H1 (cell line): ENCODE results near the gene MKKS. TPM values are rescaled to one million over a fixed set of nuclear protein-coding genes. Genes with fewer than 3 reads are reported as not detected.

Experiments used
- CTCF ChIA-PET: fragments of 300-600 bp; sonication (Branson Sonifier 250); formaldehyde crosslinking; loops from one replicate; lab custom pipeline; 2021; ENCODE audit not compliant: partially characterized antibody; lab: Charles Lee
- POLR2A ChIA-PET: fragments of 300-600 bp; sonication (Branson Sonifier 250); formaldehyde crosslinking; loops from one replicate; lab custom pipeline; 2021; ENCODE audit warnings: inconsistent platforms; ENCODE audit not compliant: partially characterized antibody; lab: Charles Lee
- DNase-seq, 2 experiments: peaks; one replicate each; pipeline versions ENCODE4 v3.0.0 to v3.0.0-alpha.2; 2010 to 2022; ENCODE audit warnings: low spot score in 2 of 2, low read depth in 1 of 2, mixed read lengths in 1 of 2
- FAIRE-seq: peaks from 2 replicates; lab custom pipeline; 2011; peaks lifted over from hg19 to GRCh38; lab: Jason Lieb, UNC
- H2AFZ ChIP-seq: 2 replicates; pipeline ENCODE4 v1.8.1; 2012; ENCODE audit warnings: low read length, inconsistent platforms
- H2AK5ac ChIP-seq: 2 replicates; pipeline ENCODE4 v1.6.1; 2013; ENCODE audit warnings: low read depth, low read length
- H2BK120ac ChIP-seq: replicated peaks from 2 replicates; pipeline ENCODE3; 2013; ENCODE audit warnings: low read depth, low read length, inconsistent platforms
- H2BK12ac ChIP-seq: 2 replicates; pipeline ENCODE4 v1.6.1; 2013; ENCODE audit warnings: low read depth, low read length
- H2BK15ac ChIP-seq: 2 replicates; pipeline ENCODE4 v1.6.1; 2013; ENCODE audit warnings: low read length
- H2BK20ac ChIP-seq: 2 replicates; pipeline ENCODE4 v1.6.1; 2013; ENCODE audit warnings: low read length
- H2BK5ac ChIP-seq: 2 replicates; pipeline ENCODE4 v1.6.1; 2013; ENCODE audit warnings: low read depth, low read length
- H3K14ac ChIP-seq: 2 replicates; pipeline ENCODE4 v1.6.1; 2013; ENCODE audit warnings: inconsistent platforms; ENCODE audit not compliant: insufficient read length
- H3K18ac ChIP-seq: 2 replicates; pipeline ENCODE4 v1.6.1; 2013; ENCODE audit warnings: low read length; ENCODE audit errors: extremely low read depth
- H3K23ac ChIP-seq: 2 replicates; pipeline ENCODE4 v1.6.1; 2013; ENCODE audit warnings: inconsistent platforms; ENCODE audit not compliant: insufficient read length
- H3K23me2 ChIP-seq: 2 replicates; pipeline ENCODE4 v1.6.1; 2013; ENCODE audit warnings: low read depth, low read length
- H3K27ac ChIP-seq: 2 replicates; pipeline ENCODE4 v1.6.1; 2011; ENCODE audit warnings: low read depth, low read length, inconsistent platforms
- H3K27me3 ChIP-seq, 4 experiments: replicated peaks in 1 of 4; 1 replicate in 1 of 4; 2 replicates in 3 of 4; pipeline versions ENCODE4 v1.6.1 to v1.8.1; 2011 to 2013; ENCODE audit warnings: low read length in 3 of 4, mild to moderate bottlenecking in 3 of 4, inconsistent platforms in 2 of 4, mixed read lengths in 2 of 4, moderate library complexity in 1 of 4; ENCODE audit not compliant: control insufficient read depth in 3 of 4, insufficient read depth in 3 of 4; ENCODE audit errors: extremely low read depth in 1 of 4
- H3K36me3 ChIP-seq, 4 experiments: 2 replicates each; pipeline versions ENCODE4 v1.6.1 to v1.8.1; 2011 to 2013; ENCODE audit warnings: mild to moderate bottlenecking in 4 of 4, low read length in 3 of 4, moderate library complexity in 2 of 4, control low read depth in 1 of 4, inconsistent platforms in 1 of 4; ENCODE audit not compliant: insufficient read depth in 4 of 4, control insufficient read depth in 2 of 4
- H3K4ac ChIP-seq: replicated peaks from 2 replicates; pipeline ENCODE3; 2013; ENCODE audit warnings: low read length, low read depth, mixed read lengths, inconsistent platforms; ENCODE audit not compliant: insufficient read length
- H3K4me1 ChIP-seq, 4 experiments: replicated peaks in 1 of 4; 1 replicate in 1 of 4; 2 replicates in 3 of 4; pipeline versions ENCODE4 v1.6.1 to v1.8.1; 2011 to 2013; ENCODE audit warnings: low read length in 3 of 4, inconsistent platforms in 2 of 4, mixed read lengths in 1 of 4; ENCODE audit not compliant: insufficient read depth in 4 of 4, control insufficient read depth in 3 of 4
- H3K4me2 ChIP-seq, 2 experiments: 2 replicates each; pipeline versions ENCODE4 v1.6.1 to v1.8.1; 2011 to 2013; ENCODE audit warnings: low read depth in 2 of 2, low read length in 2 of 2, control low read depth in 1 of 2, inconsistent platforms in 1 of 2, mild to moderate bottlenecking in 1 of 2; ENCODE audit not compliant: insufficient read depth in 1 of 2
- H3K4me3 ChIP-seq, 4 experiments: fragments of 200-600, 300-600 bp in 1 of 4; sonication (generic), shearing (Covaris generic), sonication (Bioruptor Twin) in 1 of 4; 2 replicates each; pipeline versions ENCODE4 v1.5.1 to v1.8.1; 2011 to 2016; ENCODE audit warnings: low read length in 4 of 4, low read depth in 3 of 4, control low read depth in 2 of 4, inconsistent platforms in 2 of 4, mild to moderate bottlenecking in 2 of 4, mixed read lengths in 1 of 4, moderate library complexity in 1 of 4; ENCODE audit not compliant: insufficient read depth in 2 of 4; ENCODE audit errors: extremely low read depth in 1 of 4
- H3K56ac ChIP-seq: replicated peaks from 2 replicates; pipeline ENCODE3; 2013; ENCODE audit warnings: low read depth, mild to moderate bottlenecking, mixed read lengths, low read length, inconsistent platforms; ENCODE audit not compliant: insufficient read length
- H3K79me1 ChIP-seq: 2 replicates; pipeline ENCODE4 v1.6.1; 2013; ENCODE audit warnings: low read depth, low read length, control low read depth
- H3K79me2 ChIP-seq, 2 experiments: 2 replicates each; pipeline versions ENCODE4 v1.6.1 to v1.8.1; 2012 to 2013; ENCODE audit warnings: low read length in 2 of 2, mild to moderate bottlenecking in 2 of 2, inconsistent platforms in 1 of 2; ENCODE audit not compliant: insufficient read depth in 2 of 2, control insufficient read depth in 1 of 2
- H3K9ac ChIP-seq, 4 experiments: replicated peaks in 1 of 4; 1 replicate in 1 of 4; 2 replicates in 3 of 4; pipeline versions ENCODE4 v1.6.1 to v1.8.1; 2011 to 2013; ENCODE audit warnings: low read depth in 3 of 4, low read length in 3 of 4, control low read depth in 2 of 4, mild to moderate bottlenecking in 2 of 4, moderate library complexity in 2 of 4, inconsistent platforms in 1 of 4; ENCODE audit errors: extremely low read depth in 1 of 4
- H3K9me3 ChIP-seq, 2 experiments: 2 replicates each; pipeline versions ENCODE4 v1.6.1 to v1.8.1; 2012 to 2013; ENCODE audit warnings: mild to moderate bottlenecking in 2 of 2, moderate library complexity in 2 of 2, control low read depth in 1 of 2, inconsistent platforms in 1 of 2, low read depth in 1 of 2, low read length in 1 of 2, mixed read lengths in 1 of 2; ENCODE audit not compliant: insufficient read depth in 2 of 2
- H4K20me1 ChIP-seq, 2 experiments: replicated peaks in 1 of 2; 2 replicates each; pipeline versions ENCODE3 to v1.8.1; 2011 to 2013; ENCODE audit warnings: inconsistent platforms in 2 of 2, low read length in 2 of 2, mild to moderate bottlenecking in 1 of 2; ENCODE audit not compliant: insufficient read depth in 2 of 2, control insufficient read depth in 1 of 2
- H4K5ac ChIP-seq: 2 replicates; pipeline ENCODE4 v1.6.1; 2013; ENCODE audit warnings: low read length, low read depth, mixed read lengths, inconsistent platforms; ENCODE audit not compliant: insufficient read length
- H4K8ac ChIP-seq: 2 replicates; pipeline ENCODE4 v1.8.0; 2013; ENCODE audit warnings: mild to moderate bottlenecking, moderate library complexity, low read length, inconsistent platforms; ENCODE audit not compliant: insufficient read depth; ENCODE audit errors: extremely low read depth
- H4K91ac ChIP-seq: replicated peaks from 2 replicates; pipeline ENCODE3; 2013; ENCODE audit warnings: low read length, mixed read lengths, inconsistent platforms; ENCODE audit not compliant: insufficient read length
- CHD2 ChIP-seq: IDR thresholded peaks from 2 replicates; pipeline ENCODE4 v1.6.1; 2012; ENCODE audit warnings: low read length, improper control_type of control experiment
- HDAC6 ChIP-seq: IDR thresholded peaks from one replicate; pipeline ENCODE4 v1.7.1; 2012; ENCODE audit warnings: low read depth, mild to moderate bottlenecking, inconsistent platforms, low read length, moderate library complexity
- RBBP5 ChIP-seq: IDR thresholded peaks from 2 replicates; pipeline ENCODE4 v1.7.1; 2012; ENCODE audit warnings: low read depth, mild to moderate bottlenecking, inconsistent platforms, low read length, moderate library complexity, borderline replicate concordance
- SAP30 ChIP-seq: fragments of 300-600 bp; sonication (generic); IDR thresholded peaks from 2 replicates; pipeline ENCODE4 v1.7.1; 2012; ENCODE audit warnings: low read length, moderate library complexity, mild to moderate bottlenecking, inconsistent platforms; ENCODE audit not compliant: insufficient read depth, insufficient replicate concordance
- TAF1 ChIP-seq: IDR thresholded peaks from 2 replicates; pipeline ENCODE4 v1.6.1; 2011; ENCODE audit warnings: mild to moderate bottlenecking, low read depth, low read length
- TAF7 ChIP-seq: optimal IDR thresholded peaks from 2 replicates; pipeline ENCODE3; 2011; ENCODE audit warnings: low read depth, mild to moderate bottlenecking, inconsistent platforms, low read length, moderate library complexity, borderline replicate concordance
- WGBS, 2 experiments: shearing (Covaris generic) in 1 of 2; methylation state at CpG; one replicate each; pipeline versions ENCODE4 v1.1.6 to v1.1.7; 2013 to 2015; ENCODE audit warnings: low lambda C conversion rate in 2 of 2, mixed read lengths in 2 of 2, inconsistent platforms in 1 of 2, low coverage in 1 of 2, missing lambda C conversion rate in 1 of 2; ENCODE audit not compliant: insufficient replicate concordance in 2 of 2, insufficient coverage in 1 of 2, insufficient read length in 1 of 2; ENCODE audit errors: extremely low coverage in 1 of 2, missing lambda C conversion rate in 1 of 2; 5-methylcytosine and 5-hydroxymethylcytosine counted together
- polyA plus RNA-seq, 7 experiments: library from polyadenylated mRNA; depleted of rRNA in 3 of 7; stranded (reverse) in 5 of 7; unstranded in 2 of 7; fragments of >200 nt in 5 of 7; fragments of 200-250 nt in 2 of 7; gene quantifications; 1 replicate in 5 of 7; 2 replicates in 1 of 7; 4 replicates in 1 of 7; pipeline versions ENCODE4 v1.2.1 to v1.2.3, GENCODE V29; 2011 to 2013; ENCODE audit warnings: missing spikeins in 2 of 7, mixed read lengths in 2 of 7
- total RNA-seq: library from RNA; stranded (reverse); fragmentation: NEBNext Ultra II Directional; extraction: Animal tissue kit (Norgen Biotek cat#: 25700); gene quantifications from 2 replicates; pipeline ENCODE4 v1.2.1, GENCODE V29; 2021

MKKS gene
- total and polyA plus RNA-seq, 2 of the 8 experiments (the other 6 are each of a cell fraction or from before 2014, with no cell fraction given), result 15.9 to 24.8 TPM

- Histone ChIP-seq H3K27me3 (no peaks in the 10 kb centered on the region), H3K36me3 (peaks cover 0 to 9% (median 3%) of the 10 kb centered on the region in 4 experiments; a peak in 4 of 8 replicates), H2AK5ac (no peak overlapping the region), H4K8ac (no peak overlapping the region), H3K4me2 (no peak overlapping the region), H2AFZ (no peak overlapping the region), H3K9ac (no peak overlapping the region), H3K4me3 (no peak overlapping the region), H3K23ac (no peak overlapping the region), H3K14ac (no peak overlapping the region), H4K20me1 (peaks cover 0 to 1% of the 10 kb centered on the region in 2 experiments), H3K79me2 (no peaks in the 10 kb centered on the region), H3K18ac (no peak overlapping the region), H3K27ac (no peak overlapping the region), H3K23me2 (no peaks in the 10 kb centered on the region), H3K4me1 (no peaks in the 10 kb centered on the region), H2BK20ac (no peak overlapping the region), H2BK5ac (no peak overlapping the region), H2BK12ac (no peak overlapping the region), H3K79me1 (no peaks in the 10 kb centered on the region), H4K91ac (no peak overlapping the region), H3K56ac (no peak overlapping the region), H2BK15ac (no peak overlapping the region), H2BK120ac (no peak overlapping the region), H3K9me3 (no peaks in the 10 kb centered on the region), H3K4ac (no peak overlapping the region), H4K5ac (no peak overlapping the region)
- FAIRE-seq (no peak), DNase-seq (no peak)
- ChIA-PET POLR2A (no interaction called here), CTCF (interaction anchor here (1.0 kb wide), 1 partner anchor 373 kb away, joined by 3 read pairs; no protein-coding TSS in a partner anchor)
- TF ChIP-seq CHD2 (no peak), TAF7 (no peak), RBBP5 (no peak), TAF1 (no peak), SAP30 (no peak), HDAC6 (no peak)
- WGBS, 2 experiments, result 88% methylated on average over 4 of the region's 4 CpGs; no CpG with 5 or more reads in 1 of the 2 experiments
These were observed 29.0 kb downstream of the MKKS start for GRCh38 chr20:10404959-10405530.
